MM.1S (cell line): Measurements from ENCODE around the gene GDPGP1.

Experiments
- DNase-seq: peaks from one replicate; pipeline ENCODE4 v3.0.0-alpha.2; 2015
- H2AFZ ChIP-seq: fragments of 300-600 bp; sonication (generic); 2 replicates; pipeline ENCODE4 v1.6.0; 2016; ENCODE audit warnings: antibody characterized with exemption, low read length
- H3F3A ChIP-seq: fragments of 300-600 bp; sonication (generic); 2 replicates; pipeline ENCODE4 v1.6.1; 2016; ENCODE audit warnings: mild to moderate bottlenecking, antibody characterized with exemption, low read length, moderate library complexity, mixed read lengths; ENCODE audit not compliant: insufficient read depth
- H3K27ac ChIP-seq: fragments of 300-600 bp; sonication (generic); 2 replicates; pipeline ENCODE4 v1.5.1; 2016; ENCODE audit warnings: mild to moderate bottlenecking, low read length
- H3K27me3 ChIP-seq: fragments of 300-600 bp; sonication (generic); replicated peaks from 2 replicates; pipeline ENCODE4 v1.6.0; 2016; ENCODE audit warnings: low read length; ENCODE audit not compliant: insufficient read depth
- H3K36me3 ChIP-seq: fragments of 300-600 bp; sonication (generic); replicated peaks from 2 replicates; pipeline ENCODE4 v1.6.1; 2016; ENCODE audit warnings: mild to moderate bottlenecking, low read length, mixed read lengths; ENCODE audit not compliant: insufficient read depth
- H3K4me1 ChIP-seq: fragments of 300-600 bp; sonication (generic); 2 replicates; pipeline ENCODE4 v1.6.1; 2016; ENCODE audit warnings: low read length, mixed read lengths
- H3K4me2 ChIP-seq: fragments of 300-600 bp; sonication (generic); 2 replicates; pipeline ENCODE4 v1.6.0; 2016; ENCODE audit warnings: low read depth, low read length
- H3K4me3 ChIP-seq: fragments of 300-600 bp; sonication (generic); 2 replicates; pipeline ENCODE4 v1.5.1; 2016; ENCODE audit warnings: low read length, mixed read lengths
- H3K79me2 ChIP-seq: fragments of 300-600 bp; sonication (generic); 2 replicates; pipeline ENCODE4 v1.6.1; 2016; ENCODE audit warnings: mixed run types, low read length, mixed read lengths
- H3K9ac ChIP-seq: fragments of 300-600 bp; sonication (generic); 2 replicates; pipeline ENCODE4 v1.6.1; 2016; ENCODE audit warnings: low read length, mixed read lengths
- H3K9me2 ChIP-seq: fragments of 300-600 bp; sonication (generic); replicated peaks from 2 replicates; pipeline ENCODE4 v1.6.1; 2016; ENCODE audit warnings: mild to moderate bottlenecking, low read length, mixed read lengths; ENCODE audit not compliant: insufficient read depth
- H3K9me3 ChIP-seq: fragments of 300-600 bp; sonication (generic); replicated peaks from 2 replicates; pipeline ENCODE4 v1.6.1; 2016; ENCODE audit warnings: mild to moderate bottlenecking, low read length, mixed read lengths; ENCODE audit not compliant: insufficient read depth
- H4K20me1 ChIP-seq: fragments of 300-600 bp; sonication (generic); 2 replicates; pipeline ENCODE4 v1.6.1; 2016; ENCODE audit warnings: mild to moderate bottlenecking, low read length, moderate library complexity, mixed read lengths; ENCODE audit not compliant: insufficient read depth
- CTCF ChIP-seq: fragments of 300-600 bp; sonication (generic); IDR thresholded peaks from 2 replicates; pipeline ENCODE4 v1.5.1; 2016; ENCODE audit warnings: antibody characterized with exemption, low read length, mixed read lengths
- EZH2 ChIP-seq: fragments of 300-600 bp; sonication (generic); optimal IDR thresholded peaks from 2 replicates; pipeline ENCODE3; 2017; ENCODE audit warnings: low read depth, mild to moderate bottlenecking, antibody characterized with exemption, low read length, mixed read lengths
- EZH2phosphoT487 ChIP-seq: fragments of 300-600 bp; sonication (generic); IDR thresholded peaks from 2 replicates; pipeline ENCODE4 v1.6.1; 2018; ENCODE audit warnings: antibody characterized with exemption, low read length

The GDPGP1 gene

DNA sequence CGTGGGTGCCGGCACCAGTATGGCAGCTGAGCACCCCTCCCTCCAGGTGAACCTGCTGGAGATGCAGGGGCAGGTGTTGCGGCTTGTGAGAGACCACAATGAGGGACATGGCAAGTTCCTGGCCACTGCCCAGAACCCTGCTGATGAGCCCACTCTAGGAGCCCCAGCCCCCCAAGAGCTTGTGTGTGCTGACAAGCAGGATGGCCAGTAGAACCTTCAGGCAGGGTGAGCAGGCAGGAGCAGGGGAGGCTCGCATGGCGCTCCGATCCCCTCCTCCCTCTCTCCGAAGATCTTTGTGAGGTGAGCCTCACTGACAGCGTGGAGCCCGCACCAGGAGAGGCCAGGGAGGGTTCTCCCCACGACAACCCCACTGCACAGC is 61.2 kb downstream of the GDPGP1 start:
- Histone ChIP-seq H3K9me3 (no peaks in the 10 kb centered on the region), H3K27ac (no peak overlapping the region), H3K4me2 (no peak overlapping the region), H3F3A (peaks cover 12% of the 10 kb centered on the region), H3K36me3 (no peaks in the 10 kb centered on the region), H2AFZ (no peak overlapping the region), H3K4me1 (peaks cover 5% of the 10 kb centered on the region; the same call in 1 of the 2 replicates), H3K9ac (no peak overlapping the region), H3K27me3 (peaks cover 10% of the 10 kb centered on the region), H4K20me1 (no peaks in the 10 kb centered on the region), H3K79me2 (no peaks in the 10 kb centered on the region), H3K9me2 (no peaks in the 10 kb centered on the region), H3K4me3 (no peak overlapping the region)
- TF ChIP-seq EZH2phosphoT487 (no peak), CTCF (no peak), EZH2 (no peak)
- no peak for DNase-seq
